SKM-1 treated with dmso at 0.1 percent for 144 hours (cell line): ENCODE data around the gene KCTD21.
"Not testable (repeated sequence)": the region's sequence is repeated elsewhere in the genome, so short reads cannot be mapped to it uniquely, and the experiment has no call there.

Source experiments
- DNase-seq: peaks from one replicate; lab custom pipeline; 2025; ENCODE audit not compliant: unreplicated experiment; lab: John Stamatoyannopoulos, UW

Gene KCTD21

DNA sequence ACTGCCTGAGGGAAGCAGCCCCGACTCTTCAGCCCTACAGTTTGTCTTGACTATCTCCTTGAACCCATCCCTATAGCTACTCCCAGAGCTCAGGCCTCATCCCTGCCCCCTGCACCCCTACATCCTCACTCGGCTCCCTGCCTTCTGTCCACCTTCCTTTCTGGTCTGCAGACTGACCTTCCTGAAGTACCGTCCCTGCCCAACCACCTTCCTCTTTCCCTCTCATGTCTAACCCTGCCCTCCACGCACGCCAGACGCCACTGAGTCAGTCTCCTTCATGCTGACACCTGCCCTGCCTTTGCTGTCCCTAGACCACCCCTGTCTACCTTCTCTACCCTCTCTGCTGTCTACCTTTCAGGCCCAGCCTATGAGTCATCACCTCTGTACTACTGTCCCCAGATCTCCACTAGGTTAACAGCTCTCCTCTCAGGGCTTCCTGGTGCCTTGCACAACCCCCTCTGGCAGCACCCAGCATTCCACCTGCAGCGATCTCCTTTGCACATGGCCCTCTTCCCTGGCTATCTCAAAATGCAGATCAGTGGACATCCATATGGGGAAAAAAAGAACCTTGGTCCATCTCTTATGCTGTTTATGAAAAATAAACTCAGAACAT, 8.9 kb downstream of the KCTD21 start:
- DNase-seq: no peak

DNA sequence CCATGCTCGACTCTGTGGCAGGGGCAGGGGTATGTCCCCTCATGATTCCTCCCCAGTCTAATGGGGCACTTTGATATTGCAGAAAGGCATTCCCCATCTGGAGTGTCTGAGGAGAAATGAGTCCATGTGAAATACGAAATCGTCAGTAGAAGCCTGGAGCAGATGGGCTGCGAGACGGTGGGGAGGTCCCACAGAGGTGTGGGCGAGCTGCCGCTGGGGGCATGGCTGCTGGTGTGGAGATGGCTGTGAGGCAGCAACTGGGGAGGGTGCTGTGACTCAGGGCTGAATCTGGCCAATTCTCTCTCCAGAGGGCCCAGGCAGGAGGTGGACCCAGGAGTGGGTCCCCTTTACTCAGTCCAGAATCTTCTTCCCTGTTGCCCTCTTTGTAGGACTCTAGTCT, 11.2 kb downstream of the KCTD21 start:
- DNase-seq: no peak

DNA sequence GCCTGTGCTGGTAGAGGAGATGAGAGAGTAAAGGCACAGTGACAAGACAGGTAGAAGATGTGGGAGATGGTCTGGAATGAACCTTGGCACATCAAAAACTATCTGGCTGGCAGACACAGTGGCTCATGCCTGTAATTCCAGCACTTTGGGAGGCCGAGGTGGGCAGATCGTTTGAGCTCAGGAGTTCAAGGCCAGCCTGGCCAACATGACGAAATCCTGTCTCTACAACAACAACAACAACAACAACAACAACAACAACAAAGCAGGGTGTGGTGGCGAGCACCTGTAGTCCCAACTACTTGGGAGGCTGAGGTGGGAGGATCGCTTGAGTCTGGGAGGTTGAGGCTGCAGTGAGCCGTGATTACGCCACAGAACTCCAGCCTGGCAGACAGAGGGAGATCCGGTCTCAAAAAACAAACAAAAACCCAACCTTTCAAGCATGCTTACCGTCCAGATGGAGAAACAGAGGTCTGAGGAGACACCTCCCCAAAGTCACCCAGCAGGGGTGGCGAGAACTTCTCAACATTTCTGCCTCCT, 11.8 kb downstream of the KCTD21 start:
- DNase-seq: no peak

DNA sequence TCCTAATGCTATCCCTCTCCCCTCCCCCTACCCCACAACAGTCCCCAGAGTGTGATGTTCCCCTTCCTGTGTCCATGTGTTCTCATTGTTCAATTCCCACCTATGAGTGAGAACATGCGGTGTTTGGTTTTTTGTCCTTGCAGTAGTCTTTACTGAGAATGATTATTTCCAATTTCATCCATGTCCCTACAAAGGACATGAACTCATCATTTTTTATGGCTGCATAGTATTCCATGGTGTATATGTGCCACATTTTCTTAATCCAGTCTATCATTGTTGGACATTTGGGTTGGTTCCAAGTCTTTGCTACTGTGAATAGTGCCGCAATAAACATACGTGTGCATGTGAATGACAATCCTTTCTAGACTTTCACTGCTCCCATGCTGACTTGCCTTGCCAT, 12.6 kb downstream of the KCTD21 start:
- DNase-seq: not testable (repeated sequence)

DNA sequence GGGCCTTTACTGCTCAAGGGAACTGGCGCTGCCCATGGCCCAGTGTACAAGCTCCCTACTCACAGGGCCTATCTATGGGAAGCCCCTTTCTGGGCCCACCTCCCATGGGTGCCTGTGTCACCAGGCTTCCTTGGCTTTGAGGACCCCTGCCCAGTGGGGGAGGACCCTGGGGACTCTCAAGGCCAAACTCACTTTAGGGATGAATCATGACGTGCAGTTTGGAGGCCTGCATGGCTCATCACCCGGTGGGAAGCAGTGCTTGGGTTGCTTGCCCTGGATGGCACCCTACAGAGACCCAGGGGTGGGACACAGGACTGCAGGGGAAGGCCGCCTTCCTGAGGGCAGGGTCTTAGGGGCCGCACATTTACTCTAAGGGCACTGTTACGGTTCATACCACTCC, 16.5 kb downstream of the KCTD21 start:
- DNase-seq: no peak

DNA sequence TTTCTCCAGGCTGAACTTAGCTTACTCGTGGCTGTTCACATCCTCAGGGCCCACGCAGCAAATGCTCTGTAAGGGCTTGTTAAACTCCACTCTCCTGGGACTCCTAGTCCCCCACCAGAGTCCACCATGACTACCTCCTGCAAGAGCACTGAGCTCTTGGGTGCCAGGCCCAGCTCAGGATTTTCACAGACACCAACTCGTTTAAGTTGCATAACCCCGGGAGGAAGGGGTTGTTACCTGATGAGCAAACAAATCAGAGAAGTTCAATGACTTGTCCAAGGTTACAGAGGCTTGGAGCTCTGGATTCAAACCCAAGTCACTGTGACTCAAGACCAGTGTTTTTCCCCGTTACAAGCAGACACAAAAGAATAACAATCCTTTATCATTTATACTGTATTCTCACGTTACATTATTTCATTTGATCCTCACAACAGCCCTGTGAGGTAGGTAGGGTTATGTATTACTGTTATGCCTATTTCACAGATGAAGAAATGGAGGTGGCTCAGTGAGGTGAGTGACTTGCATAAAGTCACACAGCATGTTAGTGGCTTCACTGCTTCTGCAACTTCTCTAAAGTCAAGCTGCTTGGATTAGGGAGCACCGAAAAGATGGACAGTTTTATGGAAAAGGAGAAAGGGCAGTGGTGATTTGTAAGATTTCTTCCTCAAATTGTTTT, 17.4 kb downstream of the KCTD21 start:
- DNase-seq: no peak

DNA sequence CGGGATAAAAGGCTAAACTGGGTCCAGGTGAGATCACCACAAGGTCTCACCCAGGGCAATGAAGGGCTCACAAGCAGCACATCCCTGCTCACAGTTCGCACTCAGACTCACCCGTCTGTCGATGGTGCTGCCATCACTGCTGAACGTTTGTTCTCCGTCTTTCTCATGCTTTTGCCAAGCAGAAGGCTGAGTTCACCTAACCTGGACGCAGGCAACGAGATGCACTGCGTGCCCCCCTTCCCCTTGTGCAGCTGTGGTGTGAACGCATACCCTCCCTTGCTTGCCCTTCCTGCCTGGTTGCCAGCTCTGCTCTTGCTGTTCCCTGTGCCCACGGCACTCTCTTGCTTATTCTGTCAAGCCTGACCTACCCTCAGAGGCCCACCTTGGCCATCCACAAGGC, 18.0 kb downstream of the KCTD21 start:
- DNase-seq: no peak

DNA sequence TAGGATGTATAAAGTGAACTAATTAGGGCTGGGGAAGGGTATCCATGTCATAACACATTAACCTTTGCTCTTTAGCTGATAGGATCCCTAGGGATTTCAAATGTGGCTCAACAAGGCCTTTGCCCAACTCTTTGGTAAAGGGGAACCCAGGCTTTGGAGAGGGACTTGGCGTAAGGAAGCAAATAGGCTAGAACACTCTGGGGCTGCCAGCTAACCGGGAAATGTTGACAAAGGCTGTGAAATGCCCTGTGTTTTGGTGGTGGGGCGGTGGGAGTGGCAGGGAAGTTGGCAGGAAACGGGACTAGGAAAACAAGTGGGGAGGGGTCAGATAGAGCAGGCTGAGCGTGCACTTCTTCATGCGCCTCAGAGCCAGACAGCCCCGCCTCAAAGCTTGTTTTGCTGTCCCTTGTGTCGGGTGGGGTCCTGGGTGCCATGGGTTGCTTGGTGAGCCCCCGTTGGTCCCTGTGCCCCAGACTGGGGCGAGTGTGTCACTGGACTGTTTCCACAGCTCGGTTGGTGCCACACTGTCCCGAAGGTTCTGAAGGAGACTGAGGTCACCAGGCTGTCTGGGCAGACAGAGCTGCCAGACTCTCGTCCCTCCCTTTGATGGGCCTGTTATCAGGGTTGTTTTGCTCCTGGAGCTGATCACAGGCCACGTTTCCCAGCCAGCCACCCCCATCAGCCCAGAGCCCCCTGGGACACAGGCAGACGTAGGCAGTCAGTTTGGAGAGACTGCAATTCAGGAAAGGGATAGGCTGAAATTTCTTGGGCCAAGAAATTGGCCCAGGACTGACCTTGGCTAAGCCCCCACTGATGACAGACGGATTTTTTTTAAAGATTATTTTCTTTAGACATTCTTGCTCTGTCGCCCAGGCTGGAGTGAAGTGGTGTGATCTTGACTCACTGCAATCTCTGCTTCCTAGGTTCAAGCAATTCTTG, 19.6 kb downstream of the KCTD21 start:
- no peak for DNase-seq

DNA sequence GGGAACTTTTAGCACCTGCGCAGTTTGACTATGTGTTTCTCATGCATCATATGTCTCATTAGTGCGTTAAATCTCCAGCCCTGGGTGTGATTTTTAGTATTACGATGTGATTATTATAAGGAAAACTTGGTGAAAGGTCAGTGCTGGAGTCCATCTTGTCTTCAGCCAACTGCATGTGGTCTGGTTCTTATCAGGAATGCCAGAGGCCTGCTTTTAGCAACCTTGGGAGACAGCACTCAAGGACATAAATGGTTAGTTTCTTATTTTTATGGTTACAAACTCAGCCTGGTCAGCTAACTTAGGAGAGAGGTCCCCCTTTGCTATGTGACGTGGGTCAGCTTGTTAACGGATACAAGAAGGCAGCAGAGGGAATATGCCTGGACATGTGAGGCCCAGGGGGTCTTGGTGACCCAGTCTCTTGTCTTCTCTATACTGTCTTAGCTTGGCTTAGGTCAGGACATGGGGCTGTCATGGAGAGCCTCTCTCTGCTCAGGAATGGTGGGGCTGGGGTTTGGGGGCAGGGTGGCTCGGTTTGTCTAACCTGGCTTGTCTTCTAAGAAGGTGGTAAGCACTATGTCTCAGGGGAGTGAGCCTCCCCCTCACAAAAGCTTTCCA, 21.5 kb downstream of the KCTD21 start:
- no peak for DNase-seq

DNA sequence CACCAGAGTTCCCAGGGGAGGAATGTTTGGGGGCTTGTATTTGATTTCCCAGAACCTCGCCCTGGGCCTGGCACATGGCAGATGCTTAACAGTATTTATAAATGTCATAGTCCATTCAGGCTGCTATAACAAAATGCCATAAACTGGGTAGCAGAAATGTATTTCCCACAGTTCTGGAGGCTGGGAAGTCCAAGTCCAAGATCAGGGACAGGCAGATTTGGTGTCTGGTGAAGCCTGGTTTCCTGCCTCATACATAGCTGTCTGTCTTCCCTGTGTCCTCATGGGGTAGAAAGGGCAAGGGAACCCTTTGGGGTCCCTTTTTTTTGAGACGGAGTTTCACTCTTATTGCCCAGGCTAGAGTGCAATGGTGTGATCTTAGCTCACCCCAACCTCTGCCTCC, 24.0 kb downstream of the KCTD21 start:
- DNase-seq: no peak

DNA sequence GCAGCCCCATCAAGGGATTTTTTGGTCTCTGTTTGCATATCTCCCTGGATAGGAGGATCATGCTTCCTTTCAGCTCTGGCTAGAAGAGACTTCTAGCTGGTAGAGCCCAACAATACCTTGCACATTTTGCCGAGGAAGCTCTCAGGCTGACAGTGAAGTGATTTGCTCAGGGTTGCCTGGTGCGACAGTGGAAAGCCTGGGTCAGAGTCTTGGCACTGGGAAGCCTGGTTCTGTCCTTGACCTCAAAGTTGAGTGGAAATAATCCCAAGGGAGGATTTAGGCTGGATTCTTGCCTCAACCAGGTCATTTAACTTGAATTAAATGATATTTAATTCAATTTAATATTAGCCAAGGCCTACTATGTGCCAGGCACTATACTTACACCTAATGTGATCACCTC, 24.6 kb downstream of the KCTD21 start:
- no peak for DNase-seq

DNA sequence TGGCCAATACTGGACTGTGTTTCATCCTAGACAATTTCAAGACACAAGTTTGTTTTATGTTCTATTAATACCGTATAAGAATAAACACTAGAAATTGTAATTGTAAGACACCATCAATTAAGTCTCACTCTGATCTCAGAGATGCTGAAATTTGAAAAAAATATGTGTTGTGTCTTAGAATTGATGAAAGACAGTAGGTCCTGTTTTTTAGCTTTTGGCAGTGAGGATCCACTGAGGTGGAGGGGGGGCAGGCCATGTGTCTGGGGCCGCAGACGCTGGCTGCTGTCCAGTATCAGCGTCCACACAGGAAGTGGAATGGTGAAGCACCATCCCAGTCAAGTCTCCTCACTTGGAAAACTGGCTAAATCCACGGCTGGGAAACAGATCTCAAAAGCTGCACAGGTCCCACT, 26.5 kb downstream of the KCTD21 start:
- no peak for DNase-seq

DNA sequence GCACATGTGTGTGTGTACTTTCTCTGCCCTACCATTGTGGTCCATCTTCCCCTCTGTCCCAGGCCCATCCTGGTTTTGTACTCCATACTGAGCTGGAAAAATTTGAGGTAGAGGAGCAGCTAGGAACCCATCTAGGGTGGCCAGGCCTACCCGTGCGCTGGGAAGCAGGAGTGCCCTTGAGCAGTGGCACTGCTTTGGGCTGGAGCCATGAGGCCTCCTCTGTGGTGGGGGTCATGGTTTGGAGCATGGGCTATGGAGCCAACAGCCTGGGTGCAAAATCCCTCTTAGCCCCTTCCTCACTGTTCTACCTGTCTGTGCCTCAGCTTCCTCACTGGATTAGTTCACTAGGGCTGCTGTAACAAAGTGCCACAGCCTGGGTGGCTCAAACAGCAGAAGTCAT, 27.1 kb downstream of the KCTD21 start:
- no peak for DNase-seq

DNA sequence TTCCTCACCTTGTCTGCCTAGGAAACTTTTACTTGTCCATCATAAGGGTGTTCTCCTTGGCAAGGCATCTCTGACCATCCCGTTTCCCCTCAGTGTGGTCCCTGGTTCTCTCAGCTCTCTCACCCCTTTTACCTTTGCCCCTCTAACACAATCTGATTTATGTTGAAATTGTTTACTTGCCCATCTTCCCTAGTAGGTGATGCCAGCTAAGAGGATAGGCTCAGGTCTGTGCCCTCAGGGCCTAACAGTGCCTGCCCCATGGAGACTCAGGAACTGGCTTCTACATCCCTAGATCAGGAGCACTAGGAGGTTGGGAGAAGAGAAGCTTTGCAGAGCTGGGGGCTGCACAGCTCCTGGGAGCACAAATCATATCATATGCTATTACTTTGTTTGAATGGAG, 27.9 kb downstream of the KCTD21 start:
- DNase-seq: no peak

DNA sequence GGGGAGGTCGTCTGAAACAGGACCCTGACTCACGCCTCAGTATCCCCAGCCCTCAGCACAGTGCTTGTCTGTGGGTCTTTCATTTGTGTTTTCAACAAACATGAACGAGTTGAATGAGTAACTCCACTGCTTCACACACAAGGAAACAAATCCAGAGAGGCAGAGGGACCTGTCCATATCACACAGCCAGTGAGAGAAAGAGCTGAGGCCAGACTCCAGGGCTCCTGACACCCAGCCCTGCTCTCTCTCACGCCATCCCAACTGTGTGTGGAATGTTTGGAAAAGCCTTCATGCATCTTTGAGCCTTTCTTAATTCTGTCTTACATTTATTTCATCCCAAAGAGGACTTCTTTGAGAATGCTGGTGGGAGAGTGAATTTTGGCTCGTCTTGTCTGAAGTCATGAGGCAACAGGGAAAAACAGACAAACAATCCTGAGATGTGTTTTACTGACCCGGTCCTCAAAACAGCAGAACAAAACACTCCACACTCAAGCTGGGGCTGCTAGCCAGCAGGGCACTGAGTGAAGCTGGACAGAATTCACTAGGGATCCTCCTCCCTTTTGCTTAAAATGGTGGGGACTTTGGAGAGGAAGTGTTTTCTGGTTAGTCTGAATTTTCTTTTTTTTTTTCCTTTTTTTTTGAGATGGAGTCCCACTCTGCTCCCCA, 29.3 kb downstream of the KCTD21 start:
- no peak for DNase-seq

DNA sequence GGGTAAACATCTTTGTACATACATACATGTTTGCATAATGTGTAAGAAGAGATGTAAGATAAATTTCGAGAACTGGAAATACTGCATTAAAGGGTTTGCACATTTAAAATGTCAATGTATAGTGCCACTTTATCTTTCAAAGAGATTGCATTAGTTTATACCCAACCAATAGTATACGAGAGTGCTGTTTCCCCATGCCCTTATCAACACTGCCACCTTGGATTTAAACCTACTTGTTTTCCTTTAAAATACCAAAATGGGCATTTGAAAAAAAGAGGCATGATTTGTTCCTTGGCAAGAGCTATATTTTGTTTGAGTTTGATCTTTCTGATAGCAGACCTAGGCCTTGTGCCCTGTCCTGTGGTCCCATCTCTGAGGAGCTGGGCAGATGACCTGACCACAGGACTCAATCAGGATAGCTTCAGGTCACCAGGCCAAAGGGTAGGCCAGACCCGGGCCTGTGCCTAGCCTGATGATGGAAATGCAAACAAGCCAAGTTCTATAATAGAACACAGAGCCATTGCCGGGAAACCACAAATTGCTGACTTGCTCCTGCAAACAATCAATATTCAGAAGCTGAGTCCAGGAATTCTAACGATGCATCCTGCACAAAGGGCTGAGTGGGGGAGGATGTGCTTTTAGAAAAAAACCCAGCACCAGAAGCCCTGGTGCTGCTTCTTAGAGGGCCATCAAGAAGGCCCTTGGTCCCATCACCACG, 32.1 kb downstream of the KCTD21 start:
- no peak for DNase-seq

DNA sequence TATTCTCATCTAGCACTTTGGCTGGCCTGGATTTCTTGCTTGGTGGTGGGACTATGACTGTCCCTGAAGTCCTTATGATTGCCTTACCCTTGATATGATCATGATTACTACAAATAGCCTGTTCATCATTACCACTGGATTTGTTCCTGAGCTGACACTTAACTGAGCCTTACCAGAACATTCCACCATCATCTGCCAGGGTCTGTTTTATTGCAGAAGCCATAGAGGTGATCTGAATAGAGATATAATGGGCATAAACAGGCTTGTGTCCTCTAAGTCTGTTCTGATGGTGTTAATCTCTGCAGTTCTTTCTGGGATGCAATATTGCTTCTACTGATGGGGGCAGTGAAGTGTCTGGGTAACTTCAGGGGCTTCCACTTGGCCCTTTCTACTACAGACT, 36.6 kb downstream of the KCTD21 start:
- no peak for DNase-seq

DNA sequence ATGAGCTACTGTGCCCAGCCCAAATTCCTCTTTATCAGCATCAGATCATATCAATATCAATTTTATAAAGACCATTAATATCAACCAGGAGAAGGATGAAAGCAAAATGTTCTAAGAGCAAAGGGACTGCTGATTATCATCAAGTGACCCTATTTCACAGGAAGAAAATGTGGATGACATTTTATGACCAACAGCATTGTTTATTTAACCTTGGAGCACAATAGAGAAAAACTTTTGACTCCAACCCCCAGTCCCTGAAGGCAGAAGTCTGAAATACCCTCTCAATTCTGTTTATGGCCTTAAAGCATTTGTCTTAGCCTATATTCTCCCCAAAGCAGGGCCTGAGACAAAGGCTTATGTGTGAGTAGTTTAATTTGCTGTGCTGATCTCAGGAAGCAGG, 37.7 kb downstream of the KCTD21 start:
- DNase-seq: no peak

DNA sequence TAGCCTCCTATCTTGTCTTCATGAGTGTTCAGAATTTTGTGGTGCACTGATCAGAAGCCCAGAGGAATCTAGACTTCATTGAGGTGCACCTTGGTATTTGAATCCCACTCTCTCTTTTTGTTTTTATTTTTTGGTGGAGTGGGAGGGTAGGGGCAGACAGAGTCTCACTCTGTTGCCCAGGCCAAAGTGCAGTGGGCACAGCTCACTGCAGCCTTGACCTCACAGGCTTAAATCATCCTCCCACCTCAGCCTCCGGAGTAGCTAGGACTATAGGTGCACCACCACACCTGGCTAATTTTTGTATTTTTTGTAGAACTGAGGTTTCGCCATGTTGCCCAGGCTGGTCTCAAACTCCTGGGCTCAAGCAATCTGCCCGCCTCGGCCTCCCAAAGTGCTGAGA, 38.1 kb downstream of the KCTD21 start:
- DNase-seq: no peak

DNA sequence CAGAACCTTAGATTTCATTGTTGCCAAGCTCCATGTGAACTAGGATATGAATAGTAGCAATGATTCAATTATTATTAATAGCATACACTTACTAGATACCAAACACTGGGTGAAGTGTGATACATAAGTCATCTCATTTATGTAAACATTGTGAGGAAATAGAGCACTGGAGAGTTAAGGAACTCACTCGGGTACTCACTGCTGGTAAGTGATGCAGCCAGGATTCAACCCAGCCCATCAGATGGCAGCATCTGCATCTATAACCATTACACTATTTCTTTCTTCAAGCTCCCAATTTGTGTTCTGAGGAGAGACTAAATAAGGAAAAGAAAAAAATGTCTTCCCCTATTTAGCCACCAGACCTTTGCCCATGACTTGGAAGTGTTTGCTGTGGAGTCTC, 38.8 kb downstream of the KCTD21 start:
- no peak for DNase-seq
